ENCODE measurements around the gene SUGP1. TPM values are rescaled to one million over a fixed set of nuclear protein-coding genes. Genes with fewer than 3 reads are reported as not detected.

Gene SUGP1
- total and polyA plus RNA-seq, 2 of the 4 experiments (the other 2 are of a cell fraction) = 33.2 to 35.8 TPM

DNA sequence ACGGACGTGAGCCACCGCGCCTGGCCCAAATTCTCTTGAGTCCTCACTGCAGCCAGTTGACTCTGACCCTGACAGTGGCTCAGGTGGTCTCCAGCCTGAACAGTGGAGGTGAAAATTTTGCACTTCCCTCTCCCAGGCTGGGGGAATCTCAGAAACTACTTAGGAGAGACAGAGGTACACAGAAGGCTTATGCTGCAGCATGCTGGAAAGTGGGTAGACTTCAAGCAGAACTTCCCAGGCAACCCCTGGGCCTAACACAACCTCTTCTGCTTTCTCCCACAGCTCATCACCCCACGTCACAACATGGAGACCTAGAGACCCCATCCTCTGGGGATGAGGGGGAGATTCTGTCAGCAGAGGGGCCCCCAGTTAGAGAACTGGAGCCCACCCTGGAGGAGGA lies 94.1 kb downstream of the SUGP1 start:
- Histone ChIP-seq H2AK5ac (ENCODE audit: low read depth, low read length) (no peak overlapping the region), H3K9me1 (ENCODE audit: insufficient read depth, low read length) (no peaks in the 10 kb centered on the region), H3K4me2 (ENCODE audit: low read depth, low read length) (no peak overlapping the region), H2AK9ac (replicated peaks; ENCODE audit: low read depth, low read length, poor library complexity) (no peak overlapping the region), H3K27me3 (ENCODE audit: control insufficient read depth, insufficient read depth, low read length) (peaks cover 18% of the 10 kb centered on the region), H3K4me1 (ENCODE audit: control insufficient read depth, insufficient read depth, low read length) (no peaks in the 10 kb centered on the region), H4K91ac (ENCODE audit: insufficient read depth, low read depth, low read length) (no peak overlapping the region), H3K4ac (ENCODE audit: low read depth, low read length) (no peak overlapping the region), H2BK120ac (ENCODE audit: low read depth, low read length) (no peak overlapping the region), H3K23ac (ENCODE audit: low read depth, low read length) (no peak overlapping the region), H3K18ac (ENCODE audit: low read depth, low read length) (no peak overlapping the region), H2AFZ (replicated peaks; ENCODE audit: low read length, poor library complexity) (no peak overlapping the region), H2BK20ac (ENCODE audit: low read depth, low read length) (no peak overlapping the region), H2BK15ac (ENCODE audit: low read depth, low read length) (no peak overlapping the region), H3K4me3 (ENCODE audit: insufficient read depth, low read depth, low read length) (no peak overlapping the region), H3K9ac (ENCODE audit: low read depth, low read length) (no peak overlapping the region), H4K5ac (ENCODE audit: low read depth, low read length) (no peak overlapping the region), H3K79me1 (ENCODE audit: low read depth in 1 of 2, low read length in 2 of 2) (no peaks in the 10 kb centered on the region), H3K56ac (ENCODE audit: extremely low read depth, insufficient read depth, low read length) (no peak overlapping the region), H4K8ac (ENCODE audit: low read depth in 2 of 2, low read length in 2 of 2) (no peak overlapping the region), H3K14ac (replicated peaks; ENCODE audit: low read depth, low read length) (no peak overlapping the region), H3K27ac (ENCODE audit: insufficient read depth, low read length) (no peak overlapping the region), H3K36me3 (ENCODE audit: control insufficient read depth, insufficient read depth, low read length) (no peaks in the 10 kb centered on the region), H4K20me1 (ENCODE audit: insufficient read depth, low read length) (no peaks in the 10 kb centered on the region), H2BK5ac (ENCODE audit: low read depth, low read length, poor library complexity, severe bottlenecking) (no peak overlapping the region), H3K9me3 (ENCODE audit: control insufficient read depth, insufficient read depth, low read length) (no peaks in the 10 kb centered on the region)
- ATAC-seq (ENCODE audit: low read depth) = no peak
- WGBS, 2 experiments (ENCODE audit: extremely low coverage in 2 of 2, insufficient read length in 1 of 2) = no CpG with 5 or more reads among the region's 5 CpGs
- TF ChIP-seq, protein P1, sequence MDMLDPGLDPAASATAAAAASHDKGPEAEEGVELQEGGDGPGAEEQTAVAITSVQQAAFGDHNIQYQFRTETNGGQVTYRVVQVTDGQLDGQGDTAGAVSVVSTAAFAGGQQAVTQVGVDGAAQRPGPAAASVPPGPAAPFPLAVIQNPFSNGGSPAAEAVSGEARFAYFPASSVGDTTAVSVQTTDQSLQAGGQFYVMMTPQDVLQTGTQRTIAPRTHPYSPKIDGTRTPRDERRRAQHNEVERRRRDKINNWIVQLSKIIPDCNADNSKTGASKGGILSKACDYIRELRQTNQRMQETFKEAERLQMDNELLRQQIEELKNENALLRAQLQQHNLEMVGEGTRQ (IDR thresholded peaks at IDR 0.05; ENCODE audit: low read depth, low read length) = no peak
- TF ChIP-seq MAZ (IDR thresholded peaks at IDR 0.05; ENCODE audit: borderline replicate concordance, low read depth, low read length) (no peak), SMC3 (IDR thresholded peaks at IDR 0.05; ENCODE audit: low read depth, low read length) (no peak)
- intact Hi-C loops (cut with micrococcal nuclease) (no loop called here), in situ Hi-C loops (cut with MboI; ENCODE audit: low sequenced_read_pairs) (no loop called here), dilution Hi-C loops (cut with HindIII; ENCODE audit: low sequenced_read_pairs, unreplicated experiment) (no loop called here)
- ChIA-PET POLR2A (ENCODE audit: unreplicated experiment) (no interaction called here), CTCF (no interaction called here)
- no peak for DNase-seq
- BruUV-seq (replicated peaks) = no TSS peak

Small RNAs within 50 kb of the gene (microRNA-seq; reads per million reads assigned to microRNA genes)
- gene RNU6-1028P (ENCODE audit: insufficient read depth, insufficient read length) = not detected

Small RNAs within 50 kb of the gene (small RNA-seq; reads per million reads assigned to genes)
- gene RNU6-1028P = 0 reads per million in 5 experiments

Other genes with a start within 250 kb of the SUGP1 start
- 11.1 TPM in 2 replicates for gene TMEM161A, start 182.0 kb downstream of the SUGP1 start, total RNA-seq (2012; rRNA removed)
- 34.8 and 45.9 TPM in 2 replicates for gene TMEM161A, start 182.0 kb downstream of the SUGP1 start, polyA plus RNA-seq (2012; rRNA removed)
- under 0.01 and 0.18 TPM in 2 replicates for gene MEF2B, start 150.2 kb downstream of the SUGP1 start, total RNA-seq (2012; rRNA removed)
- 0.80 and 0.94 TPM in 2 replicates for gene MEF2B, start 150.2 kb downstream of the SUGP1 start, polyA plus RNA-seq (2012; rRNA removed)
- gene BORCS8, start 128.4 kb downstream of the SUGP1 start, total RNA-seq (2012; rRNA removed) = 14.7 and 16.7 TPM in 2 replicates
- 33.9 and 40.3 TPM in 2 replicates for gene BORCS8, start 128.4 kb downstream of the SUGP1 start, polyA plus RNA-seq (2012; rRNA removed)
- gene RFXANK, start 128.3 kb downstream of the SUGP1 start, total RNA-seq (2012; rRNA removed) = 61.4 and 68.3 TPM in 2 replicates
- 97.8 and 109 TPM in 2 replicates for gene RFXANK, start 128.3 kb downstream of the SUGP1 start, polyA plus RNA-seq (2012; rRNA removed)
- gene NR2C2AP, start 117.1 kb downstream of the SUGP1 start, total RNA-seq (2012; rRNA removed) = 5.4 and 6.9 TPM in 2 replicates
- gene NR2C2AP, start 117.1 kb downstream of the SUGP1 start, polyA plus RNA-seq (2012; rRNA removed) = 9.0 and 9.6 TPM in 2 replicates
- not detected in 2 replicates for gene NCAN, start 108.6 kb downstream of the SUGP1 start, total RNA-seq (2012; rRNA removed)
- not detected in 2 replicates for gene NCAN, start 108.6 kb downstream of the SUGP1 start, polyA plus RNA-seq (2012; rRNA removed)
- gene TM6SF2, start 47.2 kb downstream of the SUGP1 start, total RNA-seq (2012; rRNA removed) = under 0.01 and 0.18 TPM in 2 replicates
- 0.97 and 1.1 TPM in 2 replicates for gene TM6SF2, start 47.2 kb downstream of the SUGP1 start, polyA plus RNA-seq (2012; rRNA removed)
- 21.7 and 24.6 TPM in 2 replicates for gene MAU2, start 320 bp upstream of the SUGP1 start, total RNA-seq (2012; rRNA removed)
- gene MAU2, start 320 bp upstream of the SUGP1 start, polyA plus RNA-seq (2012; rRNA removed) = 31.1 and 35.5 TPM in 2 replicates
- gene GATAD2A, start 85.2 kb upstream of the SUGP1 start, total RNA-seq (2012; rRNA removed) = 23.5 and 32.8 TPM in 2 replicates
- 33.2 and 44.3 TPM in 2 replicates for gene GATAD2A, start 85.2 kb upstream of the SUGP1 start, polyA plus RNA-seq (2012; rRNA removed)
- 0.56 and 1.3 TPM in 2 replicates for gene TSSK6, start 195.0 kb upstream of the SUGP1 start, total RNA-seq (2012; rRNA removed)
- 2.0 and 2.2 TPM in 2 replicates for gene TSSK6, start 195.0 kb upstream of the SUGP1 start, polyA plus RNA-seq (2012; rRNA removed)
- gene NDUFA13, start 195.7 kb upstream of the SUGP1 start, total RNA-seq (2012; rRNA removed) = 30.6 and 33.6 TPM in 2 replicates
- 667 and 912 TPM in 2 replicates for gene NDUFA13, start 195.7 kb upstream of the SUGP1 start, polyA plus RNA-seq (2012; rRNA removed)
- gene YJEFN3, start 208.4 kb upstream of the SUGP1 start, total RNA-seq (2012; rRNA removed) = 0.56 and 0.72 TPM in 2 replicates
- gene YJEFN3, start 208.4 kb upstream of the SUGP1 start, polyA plus RNA-seq (2012; rRNA removed) = 4.0 and 4.8 TPM in 2 replicates
- 0.18 and 0.28 TPM in 2 replicates for gene CILP2, start 217.8 kb upstream of the SUGP1 start, total RNA-seq (2012; rRNA removed)
- 0.87 and 0.96 TPM in 2 replicates for gene CILP2, start 217.8 kb upstream of the SUGP1 start, polyA plus RNA-seq (2012; rRNA removed)

All from IMR-90 (cell line).